ENCODE results near the gene STK4.
A peak's percentile ranks its signal among the peaks of the same experiment; 100 is the strongest.

The STK4 gene

DNA sequence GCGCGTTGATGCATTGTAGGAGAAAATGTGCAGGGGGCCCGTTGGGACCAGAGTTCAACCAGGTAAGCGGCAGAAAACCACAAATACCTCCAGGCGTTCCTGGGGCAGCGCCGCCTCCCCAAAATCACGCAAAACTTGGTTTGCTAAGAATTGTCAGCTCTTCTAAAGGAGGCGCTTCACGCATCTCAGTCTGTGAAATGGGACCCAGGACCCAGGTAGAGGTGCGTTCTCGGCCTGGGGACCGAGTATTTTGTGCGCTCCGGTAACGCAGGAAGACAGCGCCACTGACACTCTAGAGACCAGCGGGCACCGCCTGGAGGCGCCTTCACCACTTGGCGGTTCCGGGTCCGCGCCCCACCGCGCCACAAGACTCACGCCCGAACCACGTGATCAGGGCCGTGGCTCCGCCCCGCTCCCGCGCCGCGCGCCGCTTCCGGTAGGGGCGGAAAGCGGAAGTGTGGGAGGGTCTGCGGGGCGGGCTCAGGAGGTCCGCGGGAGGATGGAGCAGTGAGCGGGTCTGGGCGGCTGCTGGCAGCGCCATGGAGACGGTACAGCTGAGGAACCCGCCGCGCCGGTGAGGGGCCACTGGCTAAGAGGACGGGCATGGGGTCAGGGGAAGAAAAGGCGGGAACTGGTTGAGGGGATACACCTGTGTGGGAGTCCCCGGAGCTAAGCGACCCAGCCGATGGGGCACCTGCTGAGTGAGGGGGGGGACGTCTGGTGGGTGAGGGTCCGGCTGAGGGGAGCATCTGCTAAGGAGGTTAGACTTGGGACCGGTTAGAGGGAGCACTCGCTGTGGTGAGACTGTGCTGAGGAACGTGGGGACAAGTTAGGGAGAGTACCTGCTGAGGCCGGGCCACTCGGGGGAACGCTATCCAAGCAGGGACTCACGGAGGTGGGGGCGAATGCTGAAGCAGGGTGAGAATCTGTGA, at the start of gene STK4:
TSS of gene STK4 (plus strand) at position 483 of the 932 bp plus-strand sequence. CDS start at position 540, 57 bp downstream.
- peak; percentile 65 for DNase-seq

DNA sequence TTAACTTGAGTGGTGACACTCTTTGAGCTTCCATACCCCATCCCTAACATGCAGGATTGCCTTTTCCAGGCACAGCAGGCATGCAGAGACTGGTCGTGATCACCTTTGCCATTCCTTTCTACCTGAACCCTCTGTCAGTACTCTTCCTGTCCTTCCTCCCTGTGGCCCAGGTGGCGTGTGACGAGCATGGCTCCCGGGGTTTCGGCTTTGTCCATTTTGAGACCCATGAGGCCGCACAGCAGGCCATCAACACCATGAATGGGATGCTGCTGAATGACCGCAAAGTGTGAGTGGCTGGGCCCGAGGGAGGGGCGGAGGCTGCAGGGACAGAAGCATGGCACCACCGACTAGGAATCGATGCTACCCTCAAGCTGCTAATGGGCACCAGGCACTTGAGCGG, 49.7 kb upstream of the STK4 start:
- DNase-seq: no peak

DNA sequence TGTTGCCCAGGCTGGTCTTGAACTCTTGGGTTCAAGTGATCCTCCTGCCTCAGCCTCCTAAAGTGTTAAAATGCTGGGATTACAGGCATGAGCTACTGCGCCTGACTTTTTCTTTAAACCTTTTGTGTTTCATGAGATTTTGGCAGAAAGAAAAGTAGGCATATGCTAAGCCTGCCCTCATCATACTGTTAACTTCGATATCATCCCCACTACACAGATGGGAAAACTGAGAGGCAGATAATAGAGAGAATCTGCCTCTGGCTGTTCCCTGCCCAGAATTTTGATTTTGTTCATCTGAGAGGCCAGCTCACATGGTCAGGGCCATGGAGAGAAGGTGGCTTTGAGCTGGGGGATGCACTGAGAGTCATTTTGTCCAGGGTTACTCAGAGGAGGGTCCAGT, 48.9 kb upstream of the STK4 start:
- DNase-seq: no peak

DNA sequence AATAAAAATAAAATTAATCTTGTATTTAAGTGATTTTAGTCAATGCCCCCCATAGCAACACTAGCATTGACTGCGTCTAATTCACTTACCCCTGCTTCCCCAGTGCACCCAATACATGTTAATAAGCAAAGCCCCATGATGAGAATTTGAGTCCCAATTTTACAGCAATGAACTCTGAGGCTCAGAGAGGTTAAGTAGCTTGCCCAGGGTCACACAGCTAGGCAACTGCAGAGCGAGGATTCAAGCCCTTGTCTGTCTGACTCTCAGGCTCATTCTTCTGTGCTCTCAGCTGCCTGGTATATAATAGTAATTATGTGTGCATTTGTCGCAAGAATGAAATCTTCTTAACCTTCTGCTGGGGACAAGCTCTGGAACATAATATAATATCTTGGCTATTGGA, 48.0 kb upstream of the STK4 start:
- no peak for DNase-seq

DNA sequence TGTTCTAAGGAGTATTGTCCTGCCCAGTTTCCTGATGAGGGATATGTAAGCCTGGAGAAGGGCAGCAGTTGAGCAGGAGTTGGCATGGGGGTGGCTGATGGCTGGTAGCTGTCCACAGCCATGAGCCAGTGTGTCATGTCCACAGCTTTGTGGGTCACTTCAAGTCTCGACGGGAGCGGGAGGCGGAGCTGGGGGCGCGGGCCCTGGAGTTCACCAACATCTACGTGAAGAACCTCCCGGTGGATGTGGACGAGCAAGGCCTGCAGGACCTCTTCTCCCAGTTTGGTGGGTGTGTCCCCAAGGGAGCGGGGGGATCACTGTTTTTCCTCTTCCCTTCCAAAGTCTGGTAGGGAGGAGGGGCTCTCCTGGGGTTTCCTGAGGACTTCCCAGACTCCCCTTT, 47.6 kb upstream of the STK4 start:
- no peak for DNase-seq

DNA sequence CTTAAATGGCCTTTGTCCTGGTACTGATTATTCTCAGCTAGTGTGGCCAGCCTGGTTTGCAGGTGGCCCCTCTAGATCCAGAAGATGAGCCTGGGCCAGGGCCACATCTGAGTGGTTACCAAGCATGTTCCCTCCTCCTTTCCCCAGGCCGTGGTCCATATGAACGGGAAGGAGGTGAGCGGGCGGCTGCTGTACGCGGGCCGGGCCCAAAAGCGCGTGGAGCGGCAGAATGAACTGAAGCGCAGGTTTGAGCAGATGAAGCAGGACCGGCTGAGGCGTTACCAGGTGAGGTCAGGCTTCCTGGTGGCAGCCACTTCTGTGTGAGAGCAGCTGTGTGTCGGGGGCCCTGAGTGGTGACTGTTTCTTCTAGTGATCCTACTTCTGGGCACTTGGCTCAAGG, 44.9 kb upstream of the STK4 start:
- DNase-seq: no peak

DNA sequence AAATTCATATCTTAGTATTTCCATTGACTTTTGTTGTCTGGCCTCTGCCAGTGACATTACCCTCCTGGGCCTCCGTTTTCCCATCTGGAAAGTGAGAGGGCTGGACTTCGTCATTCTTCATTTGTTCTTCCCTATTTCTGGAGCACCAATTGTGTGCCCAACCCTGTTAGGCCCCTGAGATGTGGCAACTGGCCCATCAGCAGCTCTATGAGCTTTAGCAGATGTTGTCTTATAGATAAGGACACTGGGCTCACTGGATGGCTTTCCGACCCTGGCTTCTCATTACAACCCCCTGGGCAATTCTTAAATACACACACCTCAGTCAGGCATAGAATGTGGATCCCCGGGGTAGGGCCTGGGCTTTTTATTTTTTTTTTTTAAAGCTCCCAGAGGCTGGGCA, 41.8 kb upstream of the STK4 start:
- no peak for DNase-seq

DNA sequence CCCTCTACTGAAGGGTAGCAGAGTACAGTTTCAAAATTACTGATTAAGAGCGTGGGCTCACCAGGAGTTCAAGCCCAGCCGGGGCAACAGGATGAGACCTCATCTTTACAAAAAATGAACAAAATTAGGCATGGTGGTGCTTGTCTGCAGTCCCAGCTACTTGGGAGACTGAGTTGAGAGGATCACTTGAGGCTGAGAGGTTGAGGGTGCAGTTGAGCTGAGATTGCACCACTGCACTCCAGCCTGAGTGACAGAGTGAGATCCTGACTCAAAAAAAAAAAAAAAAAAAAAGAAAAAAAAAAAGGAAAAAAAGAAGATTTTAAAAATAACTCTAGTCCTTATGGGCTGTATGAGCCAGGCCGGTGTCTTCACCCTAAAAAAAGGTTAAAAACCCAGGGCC, 37.7 kb upstream of the STK4 start:
- no peak for DNase-seq

DNA sequence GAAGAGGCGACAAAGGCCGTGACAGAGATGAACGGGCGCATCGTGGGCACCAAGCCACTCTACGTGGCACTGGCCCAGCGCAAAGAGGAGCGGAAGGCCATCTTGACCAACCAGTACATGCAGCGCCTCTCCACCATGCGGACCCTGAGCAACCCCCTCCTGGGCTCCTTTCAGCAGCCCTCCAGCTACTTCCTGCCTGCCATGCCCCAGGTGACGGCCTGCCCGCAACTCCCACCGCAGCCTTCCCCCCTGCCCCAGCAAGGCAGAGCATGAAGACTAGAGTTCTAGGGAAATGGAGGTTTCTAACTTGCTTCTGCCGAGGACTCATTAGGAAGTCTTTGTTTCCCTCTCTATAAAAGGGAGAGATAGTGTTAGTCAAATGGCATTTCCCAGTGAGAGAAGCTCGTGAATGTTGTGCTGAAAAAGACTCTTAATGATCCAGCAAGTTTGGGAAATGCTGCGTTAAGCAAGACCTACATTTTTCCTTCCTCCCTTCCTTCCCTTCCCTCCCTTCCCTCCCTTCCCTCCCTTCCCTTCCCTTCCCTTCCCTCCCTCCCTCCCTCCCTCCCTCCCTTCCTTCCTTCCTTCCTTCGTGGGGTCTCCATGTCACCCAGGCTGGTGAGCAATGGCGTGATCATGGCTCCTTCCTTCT, 35.7 kb upstream of the STK4 start:
- DNase-seq: no peak

DNA sequence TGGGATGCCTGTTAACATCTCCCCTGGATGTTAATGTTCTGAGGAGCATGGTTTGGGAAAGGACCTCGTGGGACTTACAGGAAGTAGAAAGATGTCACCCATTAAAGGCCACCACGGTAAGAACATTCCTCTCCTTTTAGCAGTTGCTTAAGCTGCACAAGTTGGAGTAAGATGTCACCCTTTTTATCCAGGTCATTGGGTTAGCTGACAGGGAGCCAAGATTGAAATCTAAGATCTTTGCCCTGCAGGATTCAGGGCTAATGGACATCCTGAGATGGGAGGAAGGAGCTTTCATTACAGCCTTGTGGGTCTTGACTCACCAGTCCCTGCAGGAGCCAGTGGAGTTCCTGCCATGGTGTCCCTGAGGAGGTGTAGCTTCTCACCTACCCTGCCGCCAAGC, 34.4 kb upstream of the STK4 start:
- no peak for DNase-seq

DNA sequence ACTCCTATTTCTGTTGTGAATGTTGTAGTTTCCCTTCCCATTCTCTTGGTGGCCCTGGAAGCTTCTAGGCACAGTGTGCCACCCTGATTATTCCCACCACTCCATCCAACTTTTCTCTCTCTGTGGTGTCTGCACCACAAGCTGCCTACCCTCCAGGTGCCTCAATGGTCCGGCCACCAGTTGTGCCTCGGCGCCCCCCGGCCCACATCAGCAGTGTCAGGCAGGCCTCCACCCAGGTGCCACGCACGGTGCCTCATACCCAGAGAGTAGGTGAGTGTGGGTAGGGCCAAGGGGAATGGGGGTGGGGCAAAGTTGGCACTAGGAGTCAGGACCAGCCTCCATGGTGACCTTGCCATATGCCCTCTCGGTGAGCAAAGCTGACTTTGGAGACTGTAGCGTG, 33.4 kb upstream of the STK4 start:
- DNase-seq: no peak

DNA sequence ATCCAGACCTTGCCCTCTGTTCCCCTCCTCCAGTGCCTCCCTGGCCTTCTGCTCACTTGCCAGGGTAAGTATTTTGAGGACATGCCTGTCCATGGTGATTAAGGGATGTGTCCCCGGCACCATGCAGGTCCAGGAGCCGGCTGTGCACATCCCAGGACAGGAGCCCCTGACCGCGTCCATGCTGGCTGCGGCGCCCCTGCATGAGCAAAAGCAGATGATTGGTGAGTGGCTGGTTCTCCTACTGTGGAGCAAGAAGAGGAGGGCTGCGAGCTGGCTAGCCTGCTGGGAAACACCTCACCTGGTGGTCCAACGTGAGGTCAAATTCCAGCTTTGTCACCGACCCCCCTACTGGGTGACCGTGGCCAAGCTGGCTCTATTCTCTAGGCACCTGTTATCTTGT, 29.8 kb upstream of the STK4 start:
- DNase-seq: no peak

DNA sequence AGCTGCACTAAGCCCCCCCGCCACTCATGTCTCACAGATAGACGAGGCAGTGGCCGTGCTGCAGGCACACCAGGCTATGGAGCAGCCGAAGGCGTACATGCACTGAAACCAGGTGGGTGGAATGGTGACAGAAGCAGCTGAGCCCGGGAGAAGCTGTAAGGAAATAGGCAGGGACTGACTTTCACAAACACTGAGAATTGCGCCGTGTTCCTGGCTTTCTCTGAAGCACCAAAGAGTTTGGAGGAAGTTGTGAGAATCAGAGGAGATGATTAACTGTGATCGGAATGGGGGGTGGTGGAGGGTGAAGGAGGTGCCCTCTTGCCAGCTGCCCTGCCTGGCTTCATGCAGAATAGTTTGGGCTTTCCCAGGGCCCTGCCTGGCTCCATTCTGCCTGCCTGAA, 27.7 kb upstream of the STK4 start:
- no peak for DNase-seq

DNA sequence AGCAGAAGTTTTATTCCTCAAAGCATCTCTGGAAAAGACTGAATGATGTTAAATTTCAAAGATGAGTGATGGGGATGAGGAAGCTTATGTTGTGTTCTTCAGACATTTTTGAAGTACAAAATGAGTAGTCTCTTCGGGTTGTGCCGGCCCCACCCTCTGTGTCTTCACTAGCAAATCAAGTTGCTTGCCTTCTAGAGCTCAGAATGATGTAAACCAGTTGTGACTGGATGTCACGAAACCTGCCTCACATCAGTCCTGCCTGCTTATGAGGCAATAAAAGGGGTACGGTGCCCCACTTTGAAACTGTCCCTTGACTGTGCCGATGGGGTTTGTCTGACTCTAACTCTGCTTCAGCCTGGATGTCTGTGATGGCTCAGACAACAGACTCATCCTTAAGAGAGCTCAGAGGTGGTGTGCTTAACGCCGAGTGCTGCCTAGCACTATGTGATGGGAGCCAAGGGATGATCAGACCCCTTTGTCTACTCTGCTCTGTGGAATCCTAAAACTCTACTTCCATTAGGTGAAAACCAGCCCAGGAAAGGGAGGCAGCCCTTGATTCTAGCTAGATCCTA, 25.1 kb upstream of the STK4 start:
- no peak for DNase-seq

DNA sequence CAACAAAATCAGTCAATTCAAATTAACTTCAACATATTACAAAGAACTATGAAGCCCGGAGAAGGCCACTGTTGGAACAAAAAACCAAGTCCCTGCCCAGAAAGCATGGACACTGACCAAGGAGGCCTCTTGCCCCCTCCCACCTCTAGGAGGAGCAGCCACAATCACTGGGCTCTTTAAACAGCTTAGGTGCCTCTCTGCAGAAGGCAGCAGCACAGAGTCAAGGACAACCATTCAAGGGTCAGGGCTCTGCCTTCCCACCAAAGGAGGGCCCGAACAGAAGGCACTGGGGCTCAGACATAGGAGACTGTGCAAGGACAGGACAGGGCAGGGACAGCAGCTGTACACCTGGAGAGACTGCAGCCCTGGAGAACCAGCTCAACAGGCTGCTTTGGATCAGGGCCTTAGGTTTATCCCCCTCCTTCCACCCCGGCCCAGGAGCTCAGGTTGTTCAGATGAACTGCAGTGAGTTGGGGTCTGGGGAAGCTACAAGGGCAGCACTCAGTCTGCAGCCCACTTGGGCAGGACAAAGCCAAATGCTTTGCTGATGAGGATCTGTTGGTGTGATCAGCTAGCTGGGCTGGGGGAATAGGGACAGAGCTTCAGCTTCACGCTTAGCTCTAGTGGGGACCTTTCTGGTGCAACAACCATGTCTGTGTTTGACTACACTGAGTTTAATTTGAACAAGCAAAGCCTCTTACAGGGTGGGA, 23.9 kb upstream of the STK4 start:
- no peak for DNase-seq

DNA sequence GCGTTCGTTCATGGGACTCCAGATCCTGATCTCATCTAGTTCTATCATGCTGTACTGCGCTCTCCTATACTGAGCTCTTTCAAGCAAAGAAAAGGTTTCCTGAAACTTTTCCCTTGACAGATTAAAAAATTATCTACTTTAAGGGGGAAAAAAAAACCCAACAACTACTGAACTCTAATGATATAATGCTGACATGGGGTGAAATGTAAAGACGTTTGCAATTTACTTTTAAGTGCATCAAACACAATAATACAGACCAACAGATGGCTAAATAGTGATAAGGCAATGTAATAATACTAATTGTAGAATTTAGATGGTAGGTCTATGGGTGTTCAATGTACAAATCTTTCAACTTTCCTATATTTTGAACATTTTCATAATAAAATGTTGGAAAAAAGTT, 22.5 kb upstream of the STK4 start:
- no peak for DNase-seq

DNA sequence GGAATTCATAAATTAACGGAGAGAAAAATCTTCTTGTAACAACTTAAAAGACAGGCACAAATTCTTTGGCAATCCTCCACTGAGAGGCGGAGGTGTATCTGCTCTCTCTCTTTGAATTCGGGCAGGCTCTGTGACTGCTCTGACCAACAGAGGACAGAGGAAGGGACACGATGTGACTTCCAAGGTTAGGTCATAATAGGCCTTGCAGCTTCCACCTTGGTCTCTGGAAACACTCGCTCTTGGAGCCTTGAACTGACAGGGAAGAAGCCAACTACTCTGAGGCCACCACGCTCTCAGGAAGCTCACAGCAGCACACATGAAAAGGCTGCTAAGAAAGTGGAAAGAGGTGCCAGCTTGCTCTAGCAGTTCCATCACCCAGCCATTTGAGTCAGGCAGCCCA, 21.1 kb upstream of the STK4 start:
- DNase-seq: no peak

DNA sequence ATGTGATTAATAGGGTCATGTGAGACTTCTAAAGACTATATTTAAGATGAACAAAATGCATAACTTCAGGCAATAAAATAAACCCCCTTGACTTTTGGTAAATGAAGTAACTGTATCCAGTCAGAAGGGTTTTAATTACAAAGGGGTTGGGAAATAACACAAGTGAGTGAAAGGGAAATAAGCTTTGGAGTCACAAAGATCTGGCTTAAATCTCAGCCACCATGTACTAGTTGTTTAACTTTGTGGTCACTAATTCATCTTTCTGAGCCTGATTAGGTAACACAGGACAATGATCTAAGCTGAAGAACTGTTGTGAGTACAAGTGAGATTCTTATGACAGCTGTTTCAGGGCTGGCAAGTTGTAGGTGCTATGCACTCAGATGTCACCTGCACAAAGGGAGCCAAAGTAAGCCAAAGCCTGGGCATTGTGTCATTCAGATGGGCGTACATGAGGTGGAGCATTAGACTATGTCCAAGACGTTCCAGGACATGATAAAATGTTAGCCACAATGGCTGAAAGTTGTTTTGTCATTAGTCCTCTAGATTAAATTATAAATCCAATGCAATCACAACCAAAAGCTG, 19.9 kb upstream of the STK4 start:
- no peak for DNase-seq

DNA sequence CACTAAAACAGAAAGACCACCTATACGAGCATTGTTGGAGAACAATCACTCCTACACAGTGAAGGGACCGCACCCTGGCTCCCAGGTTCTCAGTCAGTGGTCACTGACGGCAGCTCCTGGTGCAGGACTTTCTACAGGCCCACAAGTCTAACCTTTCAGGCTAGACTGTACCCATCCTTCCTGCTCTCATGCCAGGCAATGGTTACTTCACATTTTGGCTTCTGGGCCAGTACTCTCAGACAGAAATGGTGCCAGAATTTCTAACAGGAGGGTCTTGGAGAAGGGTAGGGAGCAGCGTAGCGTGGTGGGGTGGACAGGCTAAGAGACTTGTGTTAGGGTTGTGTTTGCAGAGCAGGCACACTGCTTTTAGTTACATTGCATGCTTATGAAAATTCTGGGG, 18.2 kb upstream of the STK4 start:
- no peak for DNase-seq

DNA sequence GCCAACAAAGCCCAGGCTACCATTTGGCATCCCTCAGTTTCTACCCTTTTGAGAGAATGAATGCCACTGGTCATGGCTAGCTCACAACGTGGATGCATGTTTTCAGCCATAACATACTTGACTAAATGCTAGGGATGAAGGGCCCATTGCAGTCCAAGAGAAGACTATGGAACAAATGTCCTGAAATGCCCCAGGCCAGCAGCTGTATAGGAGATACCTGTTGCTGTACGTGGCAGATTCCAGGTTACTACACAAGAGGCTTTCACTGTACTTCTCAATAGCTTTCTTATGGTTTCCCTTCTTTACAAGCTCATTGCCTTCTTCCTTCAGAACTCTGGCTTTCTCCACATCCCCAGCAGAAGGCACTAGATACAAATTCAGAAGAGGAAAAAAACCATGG, 17.8 kb upstream of the STK4 start:
- DNase-seq: no peak

DNA sequence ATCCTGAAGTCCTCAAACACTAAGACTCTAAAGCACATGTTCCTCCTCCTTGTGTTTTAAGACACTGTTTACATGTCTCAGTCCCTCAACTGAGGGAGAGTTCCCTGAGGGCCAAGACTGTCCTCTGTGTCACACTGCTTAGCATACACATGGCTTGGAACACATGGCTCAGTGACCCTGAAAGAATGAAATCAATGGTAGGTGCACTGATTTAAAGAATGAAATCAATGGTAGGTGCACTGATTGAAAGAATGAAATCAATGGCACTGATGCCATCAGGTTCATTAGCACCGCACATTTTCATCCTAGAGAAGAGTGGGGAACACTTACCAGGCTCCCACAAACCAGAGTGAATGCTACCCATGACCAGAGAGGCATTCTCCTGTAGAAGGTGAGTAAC, 15.9 kb upstream of the STK4 start:
- DNase-seq: no peak

DNA sequence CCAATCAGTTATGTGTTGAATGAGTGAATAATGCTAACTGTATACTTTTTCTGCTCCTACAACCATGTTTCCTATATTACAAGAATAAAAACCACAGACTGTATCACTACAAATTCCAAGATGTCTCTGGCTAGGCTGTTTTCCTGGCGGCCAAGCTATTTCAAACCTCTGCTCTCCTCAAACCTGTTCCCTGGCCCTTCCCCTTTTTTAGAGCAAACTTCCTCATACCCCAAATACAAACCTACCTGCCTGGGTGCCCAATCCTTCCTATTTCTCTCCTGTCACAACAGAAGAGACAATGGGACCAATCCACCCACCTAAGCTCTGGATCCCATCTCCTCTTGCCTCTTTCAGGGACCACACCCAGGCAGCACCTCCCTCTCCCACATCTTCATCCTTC, 13.6 kb upstream of the STK4 start:
- no peak for DNase-seq

DNA sequence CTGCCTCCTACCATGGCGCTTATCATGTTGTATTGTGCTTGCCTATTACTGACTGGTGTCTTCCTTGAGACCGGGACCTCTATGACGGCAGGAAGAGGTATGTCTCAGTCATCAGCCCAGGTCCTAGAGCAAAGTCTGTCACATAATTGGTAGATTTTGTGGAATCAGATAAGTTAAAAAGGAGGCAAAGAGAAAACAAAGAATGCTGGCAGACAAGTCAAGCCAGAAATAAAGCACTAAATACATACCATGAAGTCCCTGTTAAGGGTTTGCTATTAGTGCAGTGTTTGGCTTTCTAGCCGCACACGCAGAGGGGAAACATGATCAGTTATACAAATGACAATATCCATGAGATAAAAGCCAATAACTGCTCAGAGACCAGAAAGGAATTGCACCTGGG, 12.1 kb upstream of the STK4 start:
- DNase-seq: no peak

All from NCI-H2081 treated with DMSO at 0.1 percent for 48 hours (cell line).